ENCODE results near the gene MRRF.

MRRF gene

GRCh38 chr9:122374885-122375420 is 110.3 kb downstream of the MRRF start:
- Histone ChIP-seq H3K4me1 (ENCODE audit: insufficient read depth, low read length) (peaks cover 28% of the 10 kb centered on the region), H3K9ac (ENCODE audit: low read depth, low read length) (peak overlapping the region; percentile 11; the same call in 1 of the 2 replicates)

GRCh38 chr9:122376796-122377195 is 112.1 kb downstream of the MRRF start:
- Histone ChIP-seq H3K4me1 (ENCODE audit: insufficient read depth, low read length) (peaks cover 28% of the 10 kb centered on the region), H3K9ac (ENCODE audit: low read depth, low read length) (no peak overlapping the region), H3K36me3 (ENCODE audit: insufficient read depth, low read length) (no peaks in the 10 kb centered on the region), H3K9me3 (ENCODE audit: control insufficient read depth, insufficient read depth, low read length) (no peaks in the 10 kb centered on the region)

More at GRCh38 chr9:122374885-122375420, 110.3 kb downstream of the MRRF start:
- Histone ChIP-seq H3K9me3 (ENCODE audit: control insufficient read depth, insufficient read depth, low read length) (no peaks in the 10 kb centered on the region), H3K36me3 (ENCODE audit: insufficient read depth, low read length) (no peaks in the 10 kb centered on the region)

- Histone ChIP-seq H3K36me3 (ENCODE audit: insufficient read depth, low read length) (no peaks in the 10 kb centered on the region), H3K9me3 (ENCODE audit: control insufficient read depth, insufficient read depth, low read length) (no peaks in the 10 kb centered on the region), H3K4me1 (ENCODE audit: insufficient read depth, low read length) (peaks cover 24% of the 10 kb centered on the region), H3K9ac (ENCODE audit: low read depth, low read length) (no peak overlapping the region)
Observed at GRCh38 chr9:122377241-122378164, 112.8 kb downstream of the MRRF start.

GRCh38 chr9:122378236-122378635 is 113.6 kb downstream of the MRRF start:
- H3K9ac ChIP-seq (ENCODE audit: low read depth, low read length) = no peak overlapping the region
- peaks cover 23% of the 10 kb centered on the region for H3K4me1 ChIP-seq (ENCODE audit: insufficient read depth, low read length)
- no peaks in the 10 kb centered on the region for H3K36me3 ChIP-seq (ENCODE audit: insufficient read depth, low read length)
- no peaks in the 10 kb centered on the region for H3K9me3 ChIP-seq (ENCODE audit: control insufficient read depth, insufficient read depth, low read length)

GRCh38 chr9:122379340-122379739 is 114.7 kb downstream of the MRRF start:
- Histone ChIP-seq H3K4me1 (ENCODE audit: insufficient read depth, low read length) (peaks cover 22% of the 10 kb centered on the region), H3K36me3 (ENCODE audit: insufficient read depth, low read length) (no peaks in the 10 kb centered on the region)

GRCh38 chr9:122380293-122380692 is 115.6 kb downstream of the MRRF start:
- H3K9me3 ChIP-seq (ENCODE audit: control insufficient read depth, insufficient read depth, low read length) = no peaks in the 10 kb centered on the region

More at GRCh38 chr9:122379340-122379739, 114.7 kb downstream of the MRRF start:
- Histone ChIP-seq H3K9me3 (ENCODE audit: control insufficient read depth, insufficient read depth, low read length) (no peaks in the 10 kb centered on the region), H3K9ac (ENCODE audit: low read depth, low read length) (no peak overlapping the region)

More at GRCh38 chr9:122380293-122380692, 115.6 kb downstream of the MRRF start:
- Histone ChIP-seq H3K4me1 (ENCODE audit: insufficient read depth, low read length) (peaks cover 14% of the 10 kb centered on the region; the same call in 1 of the 2 replicates), H3K36me3 (ENCODE audit: insufficient read depth, low read length) (no peaks in the 10 kb centered on the region), H3K9ac (ENCODE audit: low read depth, low read length) (no peak overlapping the region)
